Activated CD4-positive, alpha-beta T cell treated with anti-CD3 and anti-CD28 coated beads, Interleukin-2, amount 50 U/mL, for 48 hours (primary cell): ENCODE measurements around the gene PRDM8.
"Not testable (repeated sequence)": the region's sequence is repeated elsewhere in the genome, so short reads cannot be mapped to it uniquely, and the experiment has no call there.

ENCODE experiments used
- DNase-seq, 2 experiments: peaks; one replicate each; pipeline ENCODE4 v3.0.0-alpha.2; 2020

The PRDM8 gene

DNA sequence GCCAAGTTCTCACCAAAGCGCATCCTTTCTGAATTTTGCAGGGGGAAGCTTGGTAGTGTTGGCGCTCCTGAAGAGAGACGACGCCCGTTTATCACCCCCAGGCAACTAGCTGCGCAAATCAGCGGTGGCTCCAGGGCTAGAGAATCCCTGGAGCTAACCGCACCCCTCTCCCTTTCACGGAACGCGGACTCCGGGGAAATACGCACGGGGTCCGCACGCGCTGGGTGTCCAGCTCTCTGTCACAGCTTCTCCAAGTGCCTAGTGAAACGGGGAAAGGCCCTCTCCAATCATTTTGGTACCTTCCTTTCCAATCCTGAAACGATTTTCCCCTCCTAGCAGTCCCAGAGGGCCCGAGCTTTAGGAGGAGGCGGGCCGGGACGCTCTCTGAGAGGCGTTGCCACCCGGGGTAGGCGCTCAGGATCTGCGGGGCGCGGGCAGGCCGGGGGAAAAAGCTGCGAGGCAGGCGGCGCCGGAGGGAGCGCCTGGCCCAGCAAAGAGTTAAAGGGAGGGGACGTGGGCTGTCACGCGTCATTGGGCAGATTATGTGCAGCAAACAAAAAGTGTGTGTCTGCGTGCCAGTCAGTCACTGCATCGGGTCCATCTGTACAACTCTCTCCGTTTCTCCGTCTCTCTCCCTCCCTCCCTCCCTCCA, at the start of gene PRDM8:
PRDM8 (plus strand) TSS at position 582 of the 652 bp plus-strand sequence. CDS start 2,578 bp downstream, outside the sequence.
- peak; percentile 26 to 33 for DNase-seq

DNA sequence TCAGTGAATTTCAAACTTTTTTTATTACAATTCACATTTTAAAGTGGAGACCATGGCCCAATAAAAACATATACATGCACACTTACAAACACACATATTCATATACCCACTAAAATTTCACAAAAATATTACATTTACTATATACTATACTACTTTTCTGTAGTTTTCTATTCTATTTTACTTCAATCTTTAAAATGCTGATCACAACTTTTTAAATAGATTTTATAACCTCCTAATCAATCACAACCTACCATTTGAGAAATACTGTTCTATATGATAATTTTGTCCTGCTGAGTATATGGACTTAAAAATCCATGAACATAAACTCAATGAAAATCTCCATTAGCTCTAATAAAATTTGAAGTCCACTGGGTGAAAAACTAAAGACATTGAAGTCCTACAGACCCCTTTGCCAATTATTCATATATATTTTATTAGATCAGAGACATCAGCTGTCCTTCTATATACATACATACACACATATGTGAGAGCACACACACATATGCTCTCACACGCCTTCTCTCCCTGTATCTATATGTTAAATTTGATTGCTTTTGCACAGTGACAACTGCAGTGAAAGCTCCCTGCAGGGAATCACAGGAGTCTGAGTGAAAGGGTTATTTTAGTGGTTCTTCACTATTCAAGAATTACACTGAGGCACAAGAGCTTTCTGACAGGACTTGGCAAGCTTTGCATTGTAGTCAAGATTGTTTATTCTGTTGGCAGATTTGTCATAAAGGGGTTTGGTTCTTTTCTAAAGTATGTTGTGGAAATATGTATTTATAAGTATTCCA, 46.7 kb upstream of the PRDM8 start:
- DNase-seq = no peak

DNA sequence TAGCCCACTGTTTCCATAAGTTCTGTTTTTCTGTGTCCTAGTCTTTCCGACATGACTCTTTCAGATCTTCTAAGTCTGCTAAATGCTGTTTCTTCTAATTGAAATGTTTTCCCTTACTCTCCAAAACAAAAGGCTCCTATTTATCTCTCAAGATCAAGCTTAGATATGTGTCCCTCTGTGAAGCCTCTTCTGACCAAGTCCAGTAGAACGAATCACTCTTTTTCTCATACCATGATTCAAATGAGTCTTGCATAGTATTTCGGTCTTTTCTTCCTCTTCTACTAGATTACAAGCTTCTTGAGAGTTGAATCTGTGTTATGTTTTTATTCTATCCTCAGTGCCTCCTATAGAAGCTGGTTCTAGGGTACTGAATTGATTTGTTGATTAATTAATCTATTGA, 45.3 kb upstream of the PRDM8 start:
- DNase-seq = no peak

DNA sequence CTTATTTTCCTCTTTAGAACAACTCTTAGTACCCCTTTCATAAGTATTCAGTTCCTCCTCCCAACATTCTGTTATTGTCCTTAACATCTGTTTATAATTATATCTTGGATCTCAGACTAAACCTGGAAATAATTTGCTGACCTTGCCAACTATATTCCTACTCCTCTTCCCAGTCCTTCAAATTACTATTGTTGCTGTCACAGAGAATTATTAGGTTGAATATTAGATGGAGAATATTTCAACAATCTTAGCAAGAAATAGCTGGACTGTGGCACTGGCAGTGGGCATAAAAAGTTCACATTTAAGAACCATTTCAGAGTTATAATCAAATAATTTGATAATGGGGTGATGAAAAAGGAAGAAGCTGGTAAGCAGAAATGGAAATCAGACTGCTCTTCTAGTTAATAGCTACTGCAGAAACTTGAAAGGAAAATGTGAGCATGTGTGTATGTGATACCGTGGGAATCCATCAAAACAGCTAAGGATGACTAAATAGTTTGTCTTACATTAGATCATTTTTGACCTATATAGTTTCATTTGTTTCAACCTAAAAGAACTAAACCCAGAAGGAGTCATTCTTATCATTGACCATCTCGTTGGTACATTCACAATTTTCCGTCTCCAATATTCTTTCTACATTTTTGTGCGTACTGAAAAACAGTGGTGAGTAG, 43.3 kb upstream of the PRDM8 start:
- no peak for DNase-seq

DNA sequence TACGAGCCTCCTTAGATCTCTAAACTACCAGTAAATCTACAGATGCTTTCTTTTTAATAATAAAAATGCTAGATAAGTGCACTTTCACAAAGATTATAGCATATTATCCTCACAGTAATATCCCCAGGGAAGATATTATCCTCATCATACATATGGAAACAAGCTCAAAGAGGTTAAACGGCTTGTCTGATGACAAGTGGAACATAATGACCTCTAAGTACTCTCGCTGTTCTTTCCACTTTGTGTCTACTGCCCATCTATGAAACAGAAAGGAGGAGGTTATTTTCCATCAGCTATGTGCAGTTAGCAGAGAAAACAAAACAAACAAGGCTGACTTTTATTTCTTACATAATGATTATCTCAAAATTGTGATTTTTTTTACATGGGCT, 42.8 kb upstream of the PRDM8 start:
- no peak for DNase-seq

DNA sequence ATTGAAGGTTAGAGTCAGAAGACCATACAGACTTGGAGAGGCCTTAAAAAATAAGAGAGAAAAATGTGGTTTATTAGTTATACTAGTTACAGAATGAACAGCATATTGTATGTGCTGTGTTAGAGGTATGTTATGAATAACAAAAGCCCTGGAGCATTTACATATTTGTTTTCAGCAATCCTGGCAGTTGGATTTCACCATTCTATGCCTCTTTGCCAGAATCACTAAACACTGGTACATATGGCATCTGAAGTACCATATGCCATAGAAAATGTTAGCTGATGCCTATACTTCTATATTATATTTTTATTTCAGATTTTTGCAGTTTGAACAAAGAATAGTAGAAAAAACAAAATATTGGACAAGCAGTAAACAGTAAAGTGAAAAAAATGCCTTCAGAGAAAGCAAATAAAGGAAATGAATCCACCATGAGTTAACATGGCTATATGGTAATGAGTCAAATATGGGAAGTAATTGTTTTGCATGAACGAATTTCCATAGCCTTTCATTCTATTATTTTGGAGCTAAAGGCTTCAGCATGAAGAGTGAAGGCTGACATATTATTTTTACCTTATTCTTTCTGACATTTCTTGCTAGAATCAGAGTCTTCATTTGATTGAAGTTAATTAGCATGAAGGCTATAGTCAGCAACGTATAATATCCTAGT, 41.9 kb upstream of the PRDM8 start:
- no peak for DNase-seq

DNA sequence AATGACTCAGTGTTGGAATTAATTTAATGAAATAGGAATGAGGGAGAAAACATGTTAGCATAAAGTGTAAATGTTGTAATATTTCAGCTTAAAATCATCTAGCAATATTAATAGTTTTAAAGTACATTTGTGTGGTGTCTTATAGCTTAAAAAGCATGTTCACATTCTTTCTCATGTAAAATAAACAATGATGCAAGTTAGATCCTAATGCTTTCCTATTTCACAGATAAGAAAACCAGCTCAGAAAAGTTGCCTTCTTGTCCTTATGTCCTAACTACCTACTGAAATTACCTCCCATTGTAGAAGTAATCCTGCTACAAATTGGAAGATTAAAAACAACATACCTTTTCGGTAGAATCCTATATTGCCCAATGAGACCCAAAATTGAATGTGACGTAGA, 40.9 kb upstream of the PRDM8 start:
- DNase-seq = no peak

DNA sequence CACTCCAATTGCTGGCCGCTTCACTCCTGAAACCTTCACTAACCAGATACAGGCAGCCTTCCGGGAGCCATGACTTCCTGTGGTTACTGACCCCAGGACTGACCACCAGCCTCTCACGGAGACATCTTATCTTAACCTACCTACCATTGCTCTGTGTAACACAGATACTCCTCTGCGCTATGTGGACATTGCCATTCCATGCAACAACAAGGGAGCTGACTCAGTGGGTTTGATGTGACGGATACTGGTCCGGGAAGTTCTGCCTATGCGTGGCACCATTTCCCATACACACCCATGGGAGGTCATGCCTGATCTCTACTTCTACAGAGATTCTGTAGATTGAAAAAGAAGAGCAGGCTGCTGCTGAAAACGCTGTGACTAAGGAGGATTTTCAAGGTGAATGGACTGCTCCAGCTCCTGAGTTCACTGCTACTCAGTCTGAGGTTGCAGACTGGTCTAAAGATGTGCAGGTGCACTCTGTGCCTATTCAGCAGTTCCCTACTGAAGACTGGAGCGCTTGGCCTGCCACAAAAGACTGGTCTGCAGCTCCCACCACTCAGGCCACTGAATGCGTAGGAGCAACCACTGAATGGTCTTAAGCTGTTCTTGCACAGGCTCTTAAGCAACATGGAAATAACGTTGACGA, 35.8 kb upstream of the PRDM8 start:
- DNase-seq = no peak

DNA sequence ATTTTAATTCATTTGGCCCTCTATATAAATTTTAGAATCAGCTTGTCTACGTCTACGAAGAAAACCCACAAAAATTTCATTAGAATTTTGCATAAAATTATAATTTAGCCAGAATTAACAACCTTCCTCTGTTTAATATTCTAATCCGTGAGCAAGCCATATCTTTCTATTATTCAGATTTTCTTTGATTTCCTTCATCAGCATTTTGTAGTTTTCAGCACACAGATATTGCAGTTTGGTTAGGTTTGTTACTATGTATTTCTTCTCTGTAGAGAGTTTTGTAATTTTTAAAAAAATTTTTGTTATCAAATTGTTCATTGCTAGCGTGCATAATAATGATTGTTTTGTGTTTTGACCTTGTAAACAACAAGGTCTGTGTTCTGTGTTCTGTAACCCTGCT, 34.9 kb upstream of the PRDM8 start:
- DNase-seq = no peak

DNA sequence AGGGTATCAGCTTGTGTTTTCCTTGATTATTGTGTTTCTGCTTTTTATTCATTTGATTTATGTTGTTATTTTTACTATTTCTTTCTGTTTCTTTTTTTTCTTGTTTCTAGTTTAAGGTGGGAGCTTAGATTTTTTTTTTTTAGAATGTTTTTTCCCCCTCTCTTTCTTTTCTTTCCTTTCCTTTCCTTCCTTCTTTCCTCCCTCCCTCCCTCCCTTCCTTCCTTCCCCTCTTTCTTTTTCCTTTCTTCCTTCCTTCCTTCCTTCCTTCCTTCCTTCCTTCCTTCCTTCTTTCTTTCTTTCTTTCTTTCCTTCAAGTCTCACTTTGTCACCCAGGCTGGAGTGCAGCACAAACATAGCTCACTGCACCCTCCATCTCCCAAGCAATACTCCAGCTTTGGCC, 31.4 kb upstream of the PRDM8 start:
- DNase-seq = no peak

DNA sequence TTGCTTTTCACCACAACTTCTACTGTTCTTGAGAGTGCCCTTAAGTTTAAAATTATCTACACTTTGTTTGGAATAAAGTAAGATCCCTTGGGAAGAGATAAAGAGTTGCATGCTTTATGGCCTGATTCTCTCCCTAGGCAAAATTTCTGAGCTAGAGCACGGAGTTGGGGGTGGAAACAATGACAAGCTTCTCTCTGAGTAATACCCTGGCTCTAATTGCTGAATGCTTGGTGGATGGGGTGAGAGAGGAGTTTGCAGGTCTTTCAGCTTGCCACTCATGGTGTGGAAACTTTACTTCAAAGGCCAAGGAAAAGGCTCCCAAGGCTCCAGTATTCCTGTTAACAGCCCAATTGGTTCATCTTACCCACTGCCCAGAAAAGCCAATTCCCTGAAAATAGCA, 26.1 kb upstream of the PRDM8 start:
- DNase-seq = peak in 1 of 2 experiments; percentile 23

DNA sequence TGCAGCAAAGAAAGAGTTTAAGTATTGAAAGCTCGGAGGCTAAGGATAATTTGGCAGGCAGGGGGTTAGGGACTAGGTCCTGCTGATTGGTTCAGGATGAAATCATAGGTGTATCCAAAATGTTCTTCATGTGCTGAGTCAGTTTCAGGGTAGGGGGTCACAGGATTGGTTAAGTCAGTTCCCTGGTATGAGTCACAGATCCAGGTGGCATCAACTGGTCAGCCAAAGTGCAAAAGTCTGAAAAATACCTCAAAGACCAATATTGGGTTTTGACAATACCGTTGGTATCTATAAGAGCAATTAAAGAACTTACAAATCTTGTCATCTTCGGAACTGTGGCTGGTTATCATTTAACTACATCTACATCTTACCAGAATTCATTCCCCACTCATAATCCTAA, 25.6 kb upstream of the PRDM8 start:
- DNase-seq = no peak

DNA sequence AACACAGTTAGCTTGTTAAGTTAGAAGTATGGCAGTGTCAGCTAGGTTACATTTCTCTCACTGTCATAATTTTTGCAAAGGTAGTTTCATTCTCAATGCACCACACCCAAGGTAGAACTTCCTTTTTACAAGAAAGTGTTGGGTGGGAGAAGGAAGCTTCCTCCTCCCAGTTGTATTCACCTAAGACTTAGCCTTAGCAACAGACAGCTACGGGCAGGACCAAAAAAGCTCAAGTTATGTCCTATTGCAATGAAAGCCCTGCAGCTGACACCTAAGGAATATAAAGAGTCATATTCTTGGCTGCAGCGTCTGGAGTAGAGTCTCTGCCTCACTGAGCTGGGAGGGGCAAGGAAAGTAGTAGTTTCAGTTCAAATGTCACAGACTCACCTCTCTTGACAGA, 25.1 kb upstream of the PRDM8 start:
- no peak for DNase-seq

DNA sequence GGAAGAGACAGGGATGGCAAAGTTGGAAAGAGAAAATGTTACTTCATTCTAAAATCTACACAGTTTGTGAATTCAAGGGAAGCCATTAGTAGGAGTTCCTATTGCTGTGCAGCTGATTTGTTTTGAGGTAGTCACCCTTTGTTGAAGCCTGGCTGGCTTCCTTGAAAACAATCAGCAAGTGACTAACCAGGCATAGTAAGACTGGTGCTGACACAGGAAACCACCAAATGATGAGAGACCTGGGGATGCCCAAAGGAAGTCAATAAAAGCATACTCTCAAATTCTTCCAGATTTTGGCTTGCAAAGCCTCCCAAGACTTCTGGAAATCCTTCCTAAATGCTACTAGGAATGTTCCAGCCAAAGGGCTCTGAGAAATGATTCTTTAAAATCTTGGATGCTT, 23.9 kb upstream of the PRDM8 start:
- peak in 1 of 2 experiments; percentile 49 for DNase-seq

DNA sequence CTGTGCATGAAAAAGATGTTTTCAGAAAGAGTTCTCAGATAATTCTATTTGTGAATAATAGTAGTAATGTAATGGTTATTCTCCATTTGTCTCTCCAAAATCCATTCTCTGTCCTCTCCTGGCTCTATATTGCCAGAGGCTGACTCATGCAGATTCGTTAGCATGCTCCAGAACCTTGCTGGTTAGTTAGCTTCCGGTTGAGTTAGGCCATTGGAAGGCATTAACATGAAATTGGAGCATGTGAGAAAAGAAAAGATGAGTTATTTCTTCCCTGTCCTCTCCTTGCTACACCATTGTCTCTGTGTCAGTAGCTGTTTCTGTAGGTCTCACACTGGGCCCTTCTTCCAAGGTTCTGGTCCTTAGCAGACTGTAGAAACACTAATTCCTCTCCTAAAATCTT, 23.5 kb upstream of the PRDM8 start:
- no peak for DNase-seq

DNA sequence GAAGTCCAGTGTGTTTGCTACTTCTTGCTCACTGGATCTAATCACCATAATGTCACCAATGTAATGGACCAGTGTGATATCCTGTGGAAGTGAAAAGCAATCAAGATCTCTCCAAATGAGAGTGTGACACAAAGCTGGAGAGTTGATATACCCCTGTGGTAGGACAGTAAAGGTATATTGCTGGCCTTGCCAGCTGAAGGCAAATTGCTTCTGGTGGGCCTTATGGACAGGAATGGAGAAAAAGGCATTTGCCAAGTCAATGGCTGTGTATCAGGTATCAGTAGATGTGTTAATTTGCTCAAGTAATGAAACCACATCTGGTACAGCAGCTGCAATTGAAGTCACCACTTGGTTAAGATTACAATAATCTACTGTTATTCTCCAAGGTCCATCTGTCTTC, 19.5 kb upstream of the PRDM8 start:
- DNase-seq = not testable (repeated sequence)

DNA sequence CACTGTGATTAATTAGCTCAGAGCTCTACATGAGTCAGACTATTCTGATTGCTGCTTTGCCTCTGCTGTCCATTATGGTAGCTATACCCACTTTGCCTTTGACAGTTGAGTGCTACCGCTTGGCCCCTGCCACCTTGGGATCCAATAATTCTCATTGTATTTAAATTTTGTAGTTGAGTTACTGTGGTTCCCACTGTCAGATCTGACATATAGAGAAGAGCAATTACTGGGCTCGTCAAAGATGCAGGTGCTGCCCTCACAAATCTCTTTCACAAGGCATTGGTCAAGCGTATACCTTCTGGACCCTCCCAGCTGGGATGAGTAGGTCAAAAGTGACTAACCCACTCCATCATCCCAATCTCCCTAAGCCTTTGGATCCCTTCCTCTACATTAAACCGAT, 18.3 kb upstream of the PRDM8 start:
- DNase-seq = no peak

DNA sequence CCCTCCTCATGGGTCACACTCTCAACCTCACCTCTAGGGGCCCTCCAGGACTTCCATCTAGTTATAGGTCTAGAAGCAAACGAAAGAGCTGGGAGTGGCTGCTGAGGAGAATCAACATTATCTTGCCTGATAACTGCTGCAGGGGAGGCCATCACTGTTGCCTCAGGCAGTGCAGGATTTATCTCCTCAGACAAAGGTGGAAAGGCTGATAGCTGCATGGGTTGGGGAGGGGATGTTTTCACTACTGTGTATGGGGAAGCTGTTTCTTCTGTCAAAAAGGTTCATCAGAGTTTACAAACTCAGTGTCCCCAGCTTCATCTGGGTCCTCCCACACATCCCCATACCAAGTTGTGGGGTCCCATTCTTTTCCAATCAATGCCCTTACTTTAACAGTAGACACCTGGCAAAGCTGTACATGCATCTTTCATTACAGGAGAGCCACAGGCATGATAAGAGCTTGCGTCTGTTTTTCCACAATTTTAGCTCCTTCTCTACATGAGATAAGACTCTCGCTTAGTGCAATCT, 17.6 kb upstream of the PRDM8 start:
- no peak for DNase-seq

DNA sequence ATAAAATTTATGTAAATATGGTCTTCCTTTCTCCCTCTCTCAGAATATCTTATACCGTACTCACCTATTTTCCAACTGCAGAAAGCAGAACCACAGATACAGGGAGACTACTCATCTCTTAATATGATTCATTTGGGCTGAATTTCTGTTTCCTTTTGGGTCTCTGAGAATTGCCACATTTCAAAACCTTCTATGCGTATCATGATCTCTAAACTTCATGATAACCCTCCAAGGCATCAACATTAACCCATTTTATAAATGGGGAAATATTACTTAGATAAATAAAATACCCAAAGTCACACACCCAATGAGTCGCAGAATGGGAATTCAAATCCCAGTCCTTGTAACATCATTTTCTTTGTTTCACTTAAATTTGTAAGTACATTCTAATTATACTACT, 16.6 kb upstream of the PRDM8 start:
- DNase-seq = no peak

DNA sequence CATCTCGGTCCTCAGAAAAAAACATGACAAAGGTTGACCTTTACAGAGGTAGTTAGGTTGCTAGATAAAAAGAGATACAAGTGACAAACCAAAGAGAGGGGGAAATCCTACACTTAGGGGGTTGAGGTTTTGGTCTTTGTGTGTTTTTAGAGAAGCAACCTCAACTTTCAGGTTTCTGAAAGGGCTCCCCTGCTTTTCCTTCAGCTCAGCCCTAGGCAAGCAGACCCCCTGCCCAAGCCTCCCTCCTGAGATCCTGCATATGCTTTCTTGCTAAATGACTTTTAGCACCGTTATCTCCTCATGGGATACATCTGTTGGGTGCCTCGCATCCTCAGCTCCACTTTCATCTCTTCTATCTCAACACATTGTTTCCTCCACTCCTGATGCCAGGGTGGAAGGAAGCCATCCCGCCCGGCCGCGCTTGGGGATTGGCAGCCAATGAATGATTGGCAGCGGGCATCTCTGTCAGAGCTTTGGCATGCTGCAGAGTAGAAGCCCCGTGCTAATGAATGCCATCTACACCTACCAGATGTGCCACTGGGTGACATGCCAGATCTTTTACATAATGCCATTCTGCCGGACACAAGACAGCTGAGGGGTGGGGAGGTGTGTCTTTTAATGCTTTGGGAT, 15.0 kb upstream of the PRDM8 start:
- DNase-seq = peak in 1 of 2 experiments; percentile 19

DNA sequence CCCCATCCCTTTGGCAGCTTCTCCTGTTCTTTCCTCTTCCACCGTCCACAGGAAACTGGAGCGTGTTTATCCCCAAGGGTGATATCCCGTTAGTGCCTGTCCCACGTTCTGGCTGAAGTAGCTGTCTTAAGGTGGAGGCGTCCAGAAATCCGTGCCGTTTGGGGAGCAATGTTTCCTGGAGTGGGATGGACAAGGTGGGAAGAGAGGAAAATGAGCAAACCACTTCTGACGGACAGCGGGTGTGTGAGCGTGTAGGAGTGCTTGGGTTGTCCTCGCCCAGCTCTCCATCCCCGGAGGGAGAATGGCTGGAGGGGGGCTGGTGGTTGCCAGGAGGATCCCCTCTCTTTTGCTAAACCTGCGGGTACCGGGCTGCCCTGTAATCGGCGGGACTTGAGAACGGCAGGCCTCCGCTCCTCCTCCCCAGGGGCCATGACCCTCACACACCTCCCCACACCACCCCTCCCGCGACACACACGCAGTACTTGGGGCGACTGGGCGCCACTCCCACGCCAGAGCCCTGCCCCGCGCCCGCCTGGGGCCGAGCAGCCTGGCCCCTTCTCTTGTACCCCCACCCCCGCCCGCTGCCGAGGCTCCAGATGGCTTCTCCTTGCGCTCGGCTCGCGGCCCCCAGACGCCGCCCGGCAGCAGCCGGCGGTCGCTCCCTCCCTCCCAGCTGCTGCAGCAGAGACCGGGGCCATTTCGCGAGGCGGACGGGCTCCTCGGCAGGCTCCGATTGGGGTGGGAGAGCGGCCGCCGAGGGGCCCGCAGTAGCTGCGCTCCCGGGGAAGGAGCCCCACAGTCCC, 13.9 kb upstream of the PRDM8 start:
- DNase-seq = peak in 1 of 2 experiments; percentile 39
